CD4-positive, alpha-beta T cell treated with Interleukin-17A for 4 hours (primary cell): ENCODE results near the gene SMG6.
A peak's percentile ranks its signal among the peaks of the same experiment; 100 is the strongest.

ENCODE experiments used
- DNase-seq: peaks from one replicate; pipeline ENCODE4 v3.0.0-alpha.2; 2020; ENCODE audit warnings: mixed read lengths

Gene SMG6

GRCh38 chr17:2040942-2041560, 262.5 kb downstream of the SMG6 start:
- no peak for DNase-seq

- DNase-seq: no peak
Measured at GRCh38 chr17:2040219-2040827, 263.3 kb downstream of the SMG6 start.

- DNase-seq: no peak
Measured at GRCh38 chr17:2037155-2037554, 266.4 kb downstream of the SMG6 start.

GRCh38 chr17:2035541-2036488, 267.8 kb downstream of the SMG6 start:
- DNase-seq: no peak

DNA sequence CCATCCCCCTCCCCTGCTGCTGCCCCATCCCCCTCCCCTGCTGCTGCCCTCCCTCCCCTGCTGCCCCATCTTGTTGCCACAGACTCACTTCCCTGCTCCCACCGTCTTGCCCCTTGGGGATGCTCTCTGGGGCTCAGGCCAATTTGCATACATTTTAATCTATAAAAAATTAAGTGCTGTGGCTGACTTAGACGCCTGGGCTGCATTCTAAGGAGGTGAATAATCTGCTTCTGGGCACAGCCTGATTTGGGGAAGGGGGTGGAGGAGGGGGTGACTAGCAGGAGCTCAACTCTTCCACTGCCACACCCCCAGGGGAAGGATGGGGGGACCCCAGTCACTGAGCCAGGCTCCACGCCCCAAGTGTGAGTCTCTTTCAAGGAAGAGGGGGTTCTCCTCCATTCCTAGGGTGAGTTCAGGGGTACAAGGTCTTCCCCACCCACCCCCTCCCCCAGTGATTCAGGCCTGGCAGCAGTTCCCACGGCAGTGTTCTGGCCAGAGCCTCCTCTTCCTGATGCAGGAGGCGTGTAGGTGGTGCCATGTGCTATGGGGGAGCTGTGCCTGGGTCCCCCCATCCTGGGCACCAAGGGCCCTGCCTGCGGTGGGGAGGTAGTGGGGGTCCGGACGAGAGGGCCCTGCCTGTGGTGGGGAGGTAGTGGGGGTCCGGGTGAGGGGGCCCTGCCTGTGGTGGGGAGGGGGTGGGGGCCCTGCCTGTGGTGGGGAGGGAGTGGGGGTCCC, 268.6 kb downstream of the SMG6 start:
- no peak for DNase-seq

DNA sequence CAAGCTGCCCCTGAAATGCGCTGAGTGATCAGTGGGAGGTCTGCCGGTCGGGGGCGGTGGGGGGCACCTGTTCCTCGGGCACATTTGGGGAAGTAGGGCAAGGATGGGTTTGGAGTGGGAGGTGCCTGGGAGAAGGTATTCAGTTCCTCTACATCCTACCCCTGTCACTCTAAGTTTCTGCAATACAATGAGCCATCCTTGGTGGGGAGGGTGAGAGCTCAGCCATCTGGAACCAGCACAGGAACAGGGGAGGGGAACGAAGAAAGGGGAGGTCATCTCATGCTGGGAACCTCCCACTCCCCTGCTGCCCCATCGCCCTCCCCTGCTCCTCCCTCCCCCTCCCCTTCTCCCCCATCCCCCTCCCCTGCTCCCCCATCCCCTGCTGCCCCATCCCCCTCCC, 269.4 kb downstream of the SMG6 start:
- no peak for DNase-seq

- DNase-seq: no peak
Measured at GRCh38 chr17:2033153-2033552, 270.4 kb downstream of the SMG6 start.

- no peak for DNase-seq
Measured at GRCh38 chr17:2030779-2031163, 272.8 kb downstream of the SMG6 start.

DNA sequence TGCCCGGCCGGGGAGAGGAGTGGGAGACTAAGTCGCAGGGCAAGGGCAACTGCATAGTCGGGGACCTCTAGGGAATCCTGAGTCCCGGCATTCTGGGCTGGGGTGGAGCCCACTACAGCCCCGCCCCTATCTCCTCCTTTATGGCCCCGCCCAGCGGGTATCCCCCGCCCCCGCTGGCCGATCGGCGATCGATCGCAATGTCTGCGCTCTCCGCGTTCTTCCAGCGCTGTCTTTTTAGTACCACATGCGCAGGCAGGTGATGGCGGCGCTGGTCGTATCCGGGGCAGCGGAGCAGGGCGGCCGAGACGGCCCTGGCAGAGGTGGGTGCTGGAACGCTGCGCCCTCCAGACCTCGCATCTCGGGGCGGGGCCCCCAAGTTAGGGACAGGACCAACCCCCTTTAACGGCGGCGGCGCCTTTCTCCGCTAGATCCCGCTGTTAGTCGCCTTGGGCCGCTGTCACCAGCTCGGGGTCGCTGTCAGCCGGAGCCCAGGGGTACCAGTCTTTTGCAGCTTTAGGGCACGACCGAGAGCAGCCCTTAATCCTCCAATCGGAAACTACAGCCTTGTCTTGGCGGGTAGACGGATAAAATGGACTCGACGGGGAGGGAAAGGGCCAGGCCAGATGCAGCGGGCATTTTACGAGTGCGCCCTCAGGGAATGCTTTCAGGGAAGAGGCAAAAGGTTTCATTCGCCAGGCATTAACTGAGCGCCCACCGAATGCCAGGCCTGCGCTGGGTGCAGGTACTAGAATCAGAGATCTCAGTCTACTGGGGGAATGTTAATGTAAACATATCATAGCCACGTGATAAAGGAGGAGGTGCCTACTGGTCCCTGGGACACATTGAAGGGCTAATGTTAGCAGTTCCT, 273.4 kb downstream of the SMG6 start, which contains the start of gene DPH1:
DPH1 (plus strand) TSS at position 243 of the 868 bp plus-strand sequence; CDS start at position 260, 17 bp downstream.
- DNase-seq: peak; percentile 85

DNA sequence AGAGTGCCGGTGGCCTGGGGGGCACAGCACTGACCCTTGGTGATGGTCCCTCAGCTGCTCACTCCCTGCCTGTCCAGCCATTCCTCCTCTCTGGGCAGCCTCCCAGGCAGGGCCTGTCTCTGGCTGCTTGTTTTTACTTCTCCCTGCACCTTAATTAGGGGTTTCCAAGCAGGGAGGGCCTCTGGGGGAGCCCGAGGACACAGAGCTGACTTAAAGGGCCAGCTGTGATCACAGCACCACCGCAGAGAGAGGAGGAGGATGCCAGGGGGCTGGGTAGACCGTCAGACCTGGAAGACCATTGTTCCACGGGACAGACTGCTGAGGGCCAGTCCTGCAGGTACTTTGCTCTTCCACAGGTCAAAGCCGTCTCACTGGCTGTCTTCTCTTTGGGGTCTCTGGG, 274.8 kb downstream of the SMG6 start:
- DNase-seq: no peak

DNA sequence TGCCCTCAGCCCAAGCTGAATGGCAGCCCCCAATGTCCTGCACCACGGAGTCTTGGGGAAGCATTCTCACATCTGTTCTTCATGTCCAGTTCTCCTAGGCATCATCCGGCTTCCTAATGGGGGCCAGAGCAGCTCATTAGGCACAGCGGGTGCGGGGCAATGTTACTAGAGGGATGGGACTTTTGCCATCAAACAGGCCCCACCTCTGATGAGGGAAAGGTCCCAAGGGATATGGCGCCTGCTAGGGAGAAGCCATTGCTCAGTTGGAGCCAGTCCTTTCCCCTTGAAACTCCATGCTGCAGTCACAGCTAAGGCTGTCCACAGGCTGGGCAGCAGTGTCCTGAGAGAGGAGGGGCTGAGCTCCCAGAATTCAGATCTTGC, 275.4 kb downstream of the SMG6 start:
- no peak for DNase-seq

GRCh38 chr17:2027528-2028233, 275.9 kb downstream of the SMG6 start:
- no peak for DNase-seq

DNA sequence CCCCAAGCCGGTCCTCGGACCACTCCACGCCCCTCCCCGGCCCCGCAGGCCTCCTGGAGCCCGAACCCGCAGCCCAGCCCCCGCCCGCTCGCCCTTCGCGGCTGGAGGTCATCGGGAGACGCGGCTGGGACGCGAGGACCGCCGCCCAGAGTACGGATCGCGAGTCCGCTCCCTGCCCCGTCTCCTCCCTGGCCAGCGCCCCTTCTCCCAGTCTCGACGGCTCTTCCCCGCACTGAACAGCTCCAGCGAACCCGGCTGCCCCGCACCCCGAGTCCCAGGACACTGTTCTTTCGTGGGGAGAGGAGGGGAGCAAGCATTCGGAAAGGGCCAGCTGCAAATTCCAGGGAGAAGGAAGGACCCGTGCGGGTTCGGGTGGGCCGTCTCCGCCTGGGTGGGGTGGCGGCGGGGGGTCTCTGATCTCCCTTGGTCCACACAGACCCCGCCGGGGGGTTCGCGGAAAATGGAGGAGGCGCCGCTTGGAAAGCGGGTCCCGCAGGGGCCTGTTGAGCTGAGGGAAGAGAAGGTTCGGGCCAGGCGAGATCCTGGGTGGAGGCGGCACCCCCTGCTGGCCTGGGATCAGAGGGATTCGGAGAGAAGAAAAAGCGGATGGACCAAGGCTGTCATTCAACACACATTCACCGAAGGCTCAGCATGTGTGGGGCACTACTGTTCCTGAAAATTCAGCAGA, 277.8 kb downstream of the SMG6 start:
- DNase-seq: peak; percentile 39

GRCh38 chr17:2025220-2025621, 278.4 kb downstream of the SMG6 start, which contains the start of gene RTN4RL1:
TSS of gene RTN4RL1 (minus strand) at chr17:2025334. CDS start at chr17:2024865, 469 bp downstream.
- peak; percentile 87 for DNase-seq

- DNase-seq: peak; percentile 16
Measured at GRCh38 chr17:2024572-2025219, 278.9 kb downstream of the SMG6 start.

GRCh38 chr17:2023692-2024571, 279.7 kb downstream of the SMG6 start:
- DNase-seq: peak; percentile 46

DNA sequence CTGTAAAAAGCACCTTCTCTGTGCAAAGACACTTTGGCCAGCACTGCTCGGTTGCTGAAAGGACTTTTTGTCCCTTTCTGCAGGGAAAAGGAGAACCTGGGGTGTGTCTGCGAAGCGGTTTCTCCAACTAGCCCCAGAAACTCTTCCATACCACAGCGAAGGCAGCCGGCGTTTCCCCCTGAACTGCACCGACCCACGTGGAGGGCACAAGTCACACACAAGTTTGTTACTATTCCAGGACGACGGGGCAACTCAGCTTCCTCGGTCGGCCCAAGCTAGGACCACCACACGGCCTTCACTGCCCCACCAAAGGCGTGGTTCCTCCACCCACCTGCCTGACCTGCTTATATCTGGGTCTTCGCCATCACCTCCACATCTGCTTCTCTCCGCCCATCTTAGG, 280.3 kb downstream of the SMG6 start:
- no peak for DNase-seq

GRCh38 chr17:2022647-2023240, 280.8 kb downstream of the SMG6 start:
- peak; percentile 22 for DNase-seq

DNA sequence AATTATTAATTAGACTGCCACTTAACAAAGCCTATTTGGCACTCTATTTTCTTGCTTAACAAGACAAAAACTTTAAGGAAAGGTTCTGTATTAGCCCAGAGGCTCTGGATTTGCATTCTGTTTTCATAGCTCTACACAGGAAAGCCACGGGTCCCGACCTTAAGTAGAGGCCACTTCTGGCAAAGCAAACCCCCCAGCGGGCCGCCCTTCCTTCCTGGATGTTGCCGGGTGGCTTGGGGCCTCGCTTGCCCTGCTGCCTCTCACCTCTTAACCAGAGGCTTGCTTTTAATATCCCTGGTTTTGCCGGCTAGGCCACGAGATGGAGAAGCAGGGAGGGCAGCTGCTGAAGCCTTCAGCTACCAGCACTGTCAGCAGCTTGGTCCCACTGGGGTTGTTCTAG, 282.9 kb downstream of the SMG6 start:
- DNase-seq: no peak
